PC-3 (cell line): ENCODE measurements around the gene MLLT3.

Source experiments
- EZH2 ChIP-seq: fragments of 300-600 bp; sonication (generic); IDR thresholded peaks from one replicate; pipeline ENCODE4 v1.6.1; 2017; ENCODE audit warnings: antibody characterized with exemption, mild to moderate bottlenecking, low read length; ENCODE audit not compliant: unreplicated experiment
- TF ChIP-seq, protein P1 (sequence below): fragments of 300-600 bp; sonication (generic); conservative IDR thresholded peaks from 2 replicates; pipeline ENCODE4 v1.5.1; 2017; ENCODE audit warnings: antibody characterized with exemption, low read depth, mild to moderate bottlenecking, low read length

DNA sequence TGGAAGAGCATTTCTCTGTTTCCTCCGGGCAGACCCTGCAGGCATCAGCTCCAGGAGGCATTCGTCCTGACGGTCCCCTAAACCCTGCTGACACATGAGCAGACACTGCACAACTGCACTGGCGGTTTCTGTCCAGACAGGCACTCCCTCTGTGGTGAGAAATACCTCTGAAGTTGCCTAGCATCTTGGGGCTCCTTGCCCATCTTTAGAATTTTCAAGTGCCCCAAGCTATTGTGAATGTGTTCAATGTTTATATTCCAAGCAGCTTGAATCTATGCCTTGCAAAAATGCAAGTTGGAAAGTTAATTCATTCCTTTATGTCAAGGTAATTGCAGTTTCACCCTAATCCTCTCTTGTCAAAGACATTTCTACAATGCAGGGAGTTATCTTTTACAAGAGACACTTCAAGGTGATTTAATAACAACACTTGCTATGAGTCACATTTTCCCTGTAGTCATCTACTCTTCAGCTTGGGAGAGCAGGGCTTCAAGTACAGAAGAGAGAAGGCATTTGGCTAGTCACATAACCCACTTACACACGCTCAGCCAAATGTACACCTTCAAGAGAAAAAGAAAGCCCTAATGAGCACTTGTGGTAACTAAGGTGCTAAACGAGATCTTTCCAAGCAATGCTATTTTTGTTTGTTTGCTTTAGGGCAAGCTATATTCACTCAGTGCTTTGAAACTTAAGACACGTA is 302.5 kb downstream of the MLLT3 start:
- TF ChIP-seq, protein P1, sequence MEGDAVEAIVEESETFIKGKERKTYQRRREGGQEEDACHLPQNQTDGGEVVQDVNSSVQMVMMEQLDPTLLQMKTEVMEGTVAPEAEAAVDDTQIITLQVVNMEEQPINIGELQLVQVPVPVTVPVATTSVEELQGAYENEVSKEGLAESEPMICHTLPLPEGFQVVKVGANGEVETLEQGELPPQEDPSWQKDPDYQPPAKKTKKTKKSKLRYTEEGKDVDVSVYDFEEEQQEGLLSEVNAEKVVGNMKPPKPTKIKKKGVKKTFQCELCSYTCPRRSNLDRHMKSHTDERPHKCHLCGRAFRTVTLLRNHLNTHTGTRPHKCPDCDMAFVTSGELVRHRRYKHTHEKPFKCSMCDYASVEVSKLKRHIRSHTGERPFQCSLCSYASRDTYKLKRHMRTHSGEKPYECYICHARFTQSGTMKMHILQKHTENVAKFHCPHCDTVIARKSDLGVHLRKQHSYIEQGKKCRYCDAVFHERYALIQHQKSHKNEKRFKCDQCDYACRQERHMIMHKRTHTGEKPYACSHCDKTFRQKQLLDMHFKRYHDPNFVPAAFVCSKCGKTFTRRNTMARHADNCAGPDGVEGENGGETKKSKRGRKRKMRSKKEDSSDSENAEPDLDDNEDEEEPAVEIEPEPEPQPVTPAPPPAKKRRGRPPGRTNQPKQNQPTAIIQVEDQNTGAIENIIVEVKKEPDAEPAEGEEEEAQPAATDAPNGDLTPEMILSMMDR = no peak
- TF ChIP-seq EZH2 = no peak
